SK-N-SH treated with all-trans-retinoic acid at 6 μM for 48 hours (cell line): ENCODE data around the gene MRPL21.

ENCODE experiments used
- ATAC-seq: fragments of 200-7000 bp; cut with Tn5 transposase; 3 replicates; pipeline ENCODE4 v1.9.1; 2020; ENCODE audit warnings: mild to moderate bottlenecking, moderate library complexity
- ARNTL ChIP-seq: fragments of 450-650 bp; formaldehyde crosslinking; IDR thresholded peaks from 2 replicates; pipeline ENCODE4 v1.5.0; 2020; ENCODE audit warnings: low read depth, mild to moderate bottlenecking, moderate library complexity, borderline replicate concordance
- BACH2 ChIP-seq: fragments of 250-450 bp; sonication (Bioruptor Pico); IDR thresholded peaks from 2 replicates; pipeline ENCODE4 v1.9.0; 2021; ENCODE audit warnings: mild to moderate bottlenecking, borderline replicate concordance
- CSDC2 ChIP-seq: fragments of 250-450 bp; sonication (Bioruptor Pico); IDR thresholded peaks from 2 replicates; pipeline ENCODE4 v1.5.0; 2020; ENCODE audit warnings: mild to moderate bottlenecking, moderate library complexity
- ESRRG ChIP-seq: fragments of 250-450 bp; sonication (Bioruptor Pico); IDR thresholded peaks from 2 replicates; pipeline ENCODE4 v1.6.1; 2021; ENCODE audit warnings: mild to moderate bottlenecking
- GLIS3 ChIP-seq: fragments of 250-450 bp; sonication (Bioruptor Pico); IDR thresholded peaks from 2 replicates; pipeline ENCODE4 v1.5.0; 2020; ENCODE audit warnings: mild to moderate bottlenecking, moderate library complexity
- ISL1 ChIP-seq: fragments of 250-450 bp; sonication (Bioruptor Pico); IDR thresholded peaks from 2 replicates; pipeline ENCODE4 v2.1.2; 2022; ENCODE audit warnings: mild to moderate bottlenecking, moderate library complexity
- OSR1 ChIP-seq: fragments of 250-450 bp; sonication (Bioruptor Pico); IDR thresholded peaks from 2 replicates; pipeline ENCODE4 v1.8.0; 2022; ENCODE audit warnings: moderate library complexity, mild to moderate bottlenecking, inconsistent platforms
- PATZ1 ChIP-seq: fragments of 250-450 bp; sonication (Bioruptor Pico); IDR thresholded peaks from 2 replicates; pipeline ENCODE4 v1.8.0; 2020; ENCODE audit warnings: mild to moderate bottlenecking, moderate library complexity, borderline replicate concordance
- POU6F1 ChIP-seq: fragments of 250-450 bp; sonication (Bioruptor Pico); IDR thresholded peaks from 2 replicates; pipeline ENCODE4 v1.8.0; 2021; ENCODE audit warnings: low read depth, mild to moderate bottlenecking, moderate library complexity, borderline replicate concordance
- RARB ChIP-seq: fragments of 250-450 bp; sonication (Bioruptor Pico); IDR thresholded peaks from 2 replicates; pipeline ENCODE4 v1.8.0; 2021; ENCODE audit warnings: mild to moderate bottlenecking, moderate library complexity
- TCF4 ChIP-seq: fragments of 250-450 bp; sonication (Bioruptor Pico); IDR thresholded peaks from 2 replicates; pipeline ENCODE4 v1.8.0; 2021; ENCODE audit warnings: mild to moderate bottlenecking, moderate library complexity, borderline replicate concordance
- TOX ChIP-seq: fragments of 250-450 bp; sonication (Bioruptor Pico); IDR thresholded peaks from 2 replicates; pipeline ENCODE4 v1.8.0; 2021; ENCODE audit warnings: mild to moderate bottlenecking, moderate library complexity, borderline replicate concordance
- ZC3H10 ChIP-seq: fragments of 250-450 bp; sonication (Bioruptor Pico); IDR thresholded peaks from 2 replicates; pipeline ENCODE4 v1.5.1; 2021; ENCODE audit warnings: mild to moderate bottlenecking, moderate library complexity
- ZFP3 ChIP-seq: fragments of 250-450 bp; sonication (Bioruptor Pico); IDR thresholded peaks from 2 replicates; pipeline ENCODE4 v1.5.0; 2020; ENCODE audit warnings: mild to moderate bottlenecking, moderate library complexity
- ZNF565 ChIP-seq: fragments of 450-650 bp; formaldehyde crosslinking; conservative IDR thresholded peaks from 2 replicates; pipeline ENCODE4 v1.5.0; 2020; ENCODE audit warnings: low read depth, mild to moderate bottlenecking, moderate library complexity
- ZNF70 ChIP-seq: fragments of 450-650 bp; formaldehyde crosslinking; IDR thresholded peaks from 2 replicates; pipeline ENCODE4 v1.5.0; 2020; ENCODE audit warnings: mild to moderate bottlenecking, moderate library complexity
- ZNF8 ChIP-seq: fragments of 450-650 bp; formaldehyde crosslinking; IDR thresholded peaks from 2 replicates; pipeline ENCODE4 v1.5.0; 2020; ENCODE audit warnings: mild to moderate bottlenecking, moderate library complexity
- TF ChIP-seq, protein P1 (sequence below): fragments of 250-450 bp; sonication (Bioruptor Pico); IDR thresholded peaks from 2 replicates; pipeline ENCODE4 v1.5.0; 2020; ENCODE audit warnings: mild to moderate bottlenecking, moderate library complexity
- TF ChIP-seq, protein P2 (sequence below): fragments of 250-450 bp; sonication (Bioruptor Pico); IDR thresholded peaks from 2 replicates; pipeline ENCODE4 v1.5.1; 2020; ENCODE audit warnings: low read depth, mild to moderate bottlenecking, moderate library complexity

MRPL21 gene

DNA sequence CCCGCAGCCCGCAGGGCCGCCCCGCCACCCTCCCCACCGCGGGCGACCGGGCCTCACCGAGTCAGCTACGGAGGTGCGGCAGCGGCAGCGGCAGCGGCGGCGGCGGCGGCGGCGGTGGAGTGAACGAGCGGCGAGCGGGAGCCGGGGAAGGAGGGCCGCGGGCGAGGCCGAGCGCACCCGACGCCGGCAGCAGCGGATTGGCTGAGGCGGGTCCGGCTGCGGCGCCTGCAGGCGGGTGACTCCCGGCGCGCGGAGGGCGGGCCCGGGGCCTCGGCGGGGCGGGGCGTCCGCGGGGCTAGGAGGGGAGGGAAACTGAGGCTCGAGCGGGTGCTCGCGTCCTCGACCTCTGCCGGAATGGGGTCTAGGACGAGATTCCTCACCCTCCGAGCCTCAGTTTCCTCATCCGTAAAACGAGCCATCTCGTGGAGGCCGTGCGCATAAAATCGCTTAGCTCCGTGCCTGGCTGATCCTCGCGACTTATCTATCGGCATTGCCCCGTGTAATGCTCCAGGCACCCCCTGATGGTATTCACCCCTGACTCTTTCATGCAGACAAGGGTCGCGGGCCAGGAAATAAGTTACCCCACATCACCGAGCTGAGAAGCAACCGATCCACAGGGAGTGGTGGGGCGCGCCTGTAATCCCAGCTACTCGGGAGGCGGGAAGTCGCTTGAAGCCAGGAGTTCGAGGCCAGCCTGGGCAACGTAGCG is 61.8 kb downstream of the MRPL21 start, which contains the start of gene CPT1A:
Gene CPT1A (minus strand): TSS at position 199 of the 709 bp plus-strand sequence. CDS start 26,442 bp downstream, outside the sequence.
- ATAC-seq = peak; percentile 72
- no peak for TF ChIP-seq ZNF8 (CRISPR knock-in tag)
- no peak for TF ChIP-seq ARNTL (CRISPR knock-in tag)
- no peak for TF ChIP-seq TCF4 (CRISPR knock-in tag)
- no peak for TF ChIP-seq ZFP3 (CRISPR knock-in tag)
- TF ChIP-seq ISL1 (CRISPR knock-in tag) = no peak
- TF ChIP-seq ZNF565 (CRISPR knock-in tag) = no peak
- no peak for TF ChIP-seq TOX
- TF ChIP-seq ZC3H10 (CRISPR knock-in tag) = no peak
- no peak for TF ChIP-seq OSR1 (CRISPR knock-in tag)
- TF ChIP-seq, protein P1, sequence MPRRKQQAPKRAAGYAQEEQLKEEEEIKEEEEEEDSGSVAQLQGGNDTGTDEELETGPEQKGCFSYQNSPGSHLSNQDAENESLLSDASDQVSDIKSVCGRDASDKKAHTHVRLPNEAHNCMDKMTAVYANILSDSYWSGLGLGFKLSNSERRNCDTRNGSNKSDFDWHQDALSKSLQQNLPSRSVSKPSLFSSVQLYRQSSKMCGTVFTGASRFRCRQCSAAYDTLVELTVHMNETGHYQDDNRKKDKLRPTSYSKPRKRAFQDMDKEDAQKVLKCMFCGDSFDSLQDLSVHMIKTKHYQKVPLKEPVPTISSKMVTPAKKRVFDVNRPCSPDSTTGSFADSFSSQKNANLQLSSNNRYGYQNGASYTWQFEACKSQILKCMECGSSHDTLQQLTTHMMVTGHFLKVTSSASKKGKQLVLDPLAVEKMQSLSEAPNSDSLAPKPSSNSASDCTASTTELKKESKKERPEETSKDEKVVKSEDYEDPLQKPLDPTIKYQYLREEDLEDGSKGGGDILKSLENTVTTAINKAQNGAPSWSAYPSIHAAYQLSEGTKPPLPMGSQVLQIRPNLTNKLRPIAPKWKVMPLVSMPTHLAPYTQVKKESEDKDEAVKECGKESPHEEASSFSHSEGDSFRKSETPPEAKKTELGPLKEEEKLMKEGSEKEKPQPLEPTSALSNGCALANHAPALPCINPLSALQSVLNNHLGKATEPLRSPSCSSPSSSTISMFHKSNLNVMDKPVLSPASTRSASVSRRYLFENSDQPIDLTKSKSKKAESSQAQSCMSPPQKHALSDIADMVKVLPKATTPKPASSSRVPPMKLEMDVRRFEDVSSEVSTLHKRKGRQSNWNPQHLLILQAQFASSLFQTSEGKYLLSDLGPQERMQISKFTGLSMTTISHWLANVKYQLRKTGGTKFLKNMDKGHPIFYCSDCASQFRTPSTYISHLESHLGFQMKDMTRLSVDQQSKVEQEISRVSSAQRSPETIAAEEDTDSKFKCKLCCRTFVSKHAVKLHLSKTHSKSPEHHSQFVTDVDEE (CRISPR knock-in tag) = no peak
- TF ChIP-seq CSDC2 (CRISPR knock-in tag) = no peak
- no peak for TF ChIP-seq RARB (CRISPR knock-in tag)
- no peak for TF ChIP-seq BACH2 (CRISPR knock-in tag)
- TF ChIP-seq PATZ1 (CRISPR knock-in tag) = no peak
- no peak for TF ChIP-seq POU6F1 (CRISPR knock-in tag)
- TF ChIP-seq ZNF70 (CRISPR knock-in tag) = no peak
- TF ChIP-seq ESRRG (CRISPR knock-in tag) = no peak
- TF ChIP-seq, protein P2, sequence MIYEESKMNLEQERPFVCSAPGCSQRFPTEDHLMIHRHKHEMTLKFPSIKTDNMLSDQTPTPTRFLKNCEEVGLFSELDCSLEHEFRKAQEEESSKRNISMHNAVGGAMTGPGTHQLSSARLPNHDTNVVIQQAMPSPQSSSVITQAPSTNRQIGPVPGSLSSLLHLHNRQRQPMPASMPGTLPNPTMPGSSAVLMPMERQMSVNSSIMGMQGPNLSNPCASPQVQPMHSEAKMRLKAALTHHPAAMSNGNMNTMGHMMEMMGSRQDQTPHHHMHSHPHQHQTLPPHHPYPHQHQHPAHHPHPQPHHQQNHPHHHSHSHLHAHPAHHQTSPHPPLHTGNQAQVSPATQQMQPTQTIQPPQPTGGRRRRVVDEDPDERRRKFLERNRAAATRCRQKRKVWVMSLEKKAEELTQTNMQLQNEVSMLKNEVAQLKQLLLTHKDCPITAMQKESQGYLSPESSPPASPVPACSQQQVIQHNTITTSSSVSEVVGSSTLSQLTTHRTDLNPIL (CRISPR knock-in tag) = no peak
- TF ChIP-seq GLIS3 = no peak
- TF ChIP-seq, all 23 proteins: peak for 0
